Skeletal muscle tissue (tissue), 4 donors: ENCODE results near the gene PTEN. TPM values are rescaled to one million over a fixed set of nuclear protein-coding genes. Genes with fewer than 3 reads are reported as not detected.
"Not testable (repeated sequence)": the region's sequence is repeated elsewhere in the genome, so short reads cannot be mapped to it uniquely, and the experiment has no call there.

Source experiments
- H3K27ac ChIP-seq: one replicate; pipeline ENCODE4 v1.7.0; 2013; ENCODE audit warnings: mild to moderate bottlenecking, low read depth, low read length, inconsistent platforms
- H3K27me3 ChIP-seq, 3 donors: one replicate each; pipeline ENCODE4 v1.7.0; 2013; ENCODE audit warnings: low read length in 3 of 3; ENCODE audit not compliant: control insufficient read depth in 3 of 3, insufficient read depth in 3 of 3
- H3K36me3 ChIP-seq, 3 donors: one replicate each; pipeline ENCODE4 v1.7.0; 2013; ENCODE audit warnings: low read length in 3 of 3; ENCODE audit not compliant: control insufficient read depth in 3 of 3, insufficient read depth in 3 of 3
- H3K4me1 ChIP-seq, 3 donors: one replicate each; pipeline ENCODE4 v1.7.0; 2013; ENCODE audit warnings: low read length in 3 of 3, mild to moderate bottlenecking in 3 of 3; ENCODE audit not compliant: control insufficient read depth in 3 of 3, insufficient read depth in 3 of 3
- H3K4me3 ChIP-seq, 3 donors: one replicate each; pipeline ENCODE4 v1.7.0; 2013; ENCODE audit warnings: low read length in 3 of 3
- H3K9ac ChIP-seq, 3 donors: one replicate each; pipeline ENCODE4 v1.7.0; 2013; ENCODE audit warnings: low read length in 3 of 3, mild to moderate bottlenecking in 3 of 3, moderate library complexity in 2 of 3, low read depth in 1 of 3
- H3K9me3 ChIP-seq, 3 donors: one replicate each; pipeline ENCODE4 v1.7.0; 2013; ENCODE audit warnings: low read length in 3 of 3; ENCODE audit not compliant: control insufficient read depth in 3 of 3
- total RNA-seq: library from RNA; depleted of rRNA; stranded (reverse); fragments of >200 nt; gene quantifications from one replicate; pipeline ENCODE4 v1.2.3, GENCODE V29; 2014
- donor health status: Osteomylitis.

PTEN gene
- total RNA-seq, 1 donor from 2014 or later = 76.2 TPM

DNA sequence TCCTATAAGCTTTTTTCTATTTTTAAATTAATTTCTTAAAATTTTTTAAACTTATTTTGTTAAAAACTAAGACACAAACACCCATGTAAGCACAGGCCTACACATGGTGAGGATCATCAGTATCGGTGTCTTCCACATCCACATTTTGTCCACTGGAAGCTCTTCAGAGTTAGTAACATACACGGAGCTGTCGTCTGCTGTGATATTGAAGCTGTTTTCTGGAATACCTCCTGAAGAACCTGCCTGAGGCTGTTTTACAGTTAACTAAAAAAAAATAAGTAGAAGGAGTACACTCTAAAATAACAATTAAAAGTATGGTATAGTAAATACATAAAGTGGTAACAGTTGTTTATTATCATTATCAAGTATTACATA lies 17.8 kb upstream of the PTEN start:
- no peaks in the 10 kb centered on the region for H3K9me3 ChIP-seq
- H3K4me3 ChIP-seq = no peak overlapping the region
- no peak overlapping the region for H3K9ac ChIP-seq

DNA sequence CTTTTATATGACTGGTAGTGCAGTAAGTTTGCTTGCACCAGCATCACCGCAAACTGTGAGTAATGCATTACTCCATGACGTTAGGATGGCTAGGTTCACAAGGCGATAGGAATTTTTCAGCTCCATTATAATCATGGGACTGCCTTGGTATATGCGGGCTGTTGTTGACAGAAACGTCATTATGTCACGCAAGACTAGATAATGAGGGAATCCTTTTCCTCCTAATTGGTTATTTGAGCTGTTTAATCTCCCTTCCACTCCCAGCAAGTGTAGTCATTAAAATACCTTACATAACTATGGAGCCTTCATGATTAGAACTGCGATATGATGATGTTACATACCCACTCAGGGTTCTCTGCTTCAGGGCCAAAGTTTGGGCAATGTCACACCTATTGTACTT lies 17.4 kb upstream of the PTEN start:
- H3K4me1 ChIP-seq = peaks cover 0 to 2% (median 0%) of the 10 kb centered on the region in 3 donors
- H3K9me3 ChIP-seq = no peaks in the 10 kb centered on the region
- H3K9ac ChIP-seq = no peak overlapping the region
- no peaks in the 10 kb centered on the region for H3K36me3 ChIP-seq
- no peak overlapping the region for H3K4me3 ChIP-seq
- no peaks in the 10 kb centered on the region for H3K27me3 ChIP-seq
- H3K27ac ChIP-seq = no peak overlapping the region

More for the DNA sequence above, 17.8 kb upstream of the PTEN start:
- no peaks in the 10 kb centered on the region for H3K36me3 ChIP-seq
- no peaks in the 10 kb centered on the region for H3K27me3 ChIP-seq
- no peaks in the 10 kb centered on the region for H3K4me1 ChIP-seq
- no peak overlapping the region for H3K27ac ChIP-seq

DNA sequence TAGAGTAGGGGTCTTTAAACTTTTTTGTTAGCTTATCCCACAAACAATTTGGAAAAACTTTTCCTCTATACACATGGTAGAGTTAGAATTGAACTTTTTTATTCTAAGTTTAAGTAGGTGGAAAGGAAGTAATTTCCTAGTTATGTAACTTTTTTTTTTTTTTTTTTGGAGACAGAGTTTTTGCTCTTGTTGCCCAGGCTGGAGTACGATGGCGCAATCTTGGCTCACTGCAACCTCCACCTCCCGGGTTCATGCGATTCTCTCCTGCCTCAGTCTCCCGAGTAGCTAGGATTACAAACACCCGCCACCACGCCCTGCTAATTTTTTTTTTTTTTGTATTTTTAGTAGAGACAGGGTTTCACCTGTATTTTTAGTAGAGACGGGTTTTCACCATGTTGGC lies 16.7 kb upstream of the PTEN start:
- H3K9ac ChIP-seq, H3K27ac ChIP-seq, H3K9me3 ChIP-seq, H3K27me3 ChIP-seq, H3K36me3 ChIP-seq, H3K4me3 ChIP-seq, H3K4me1 ChIP-seq: not testable (repeated sequence)

DNA sequence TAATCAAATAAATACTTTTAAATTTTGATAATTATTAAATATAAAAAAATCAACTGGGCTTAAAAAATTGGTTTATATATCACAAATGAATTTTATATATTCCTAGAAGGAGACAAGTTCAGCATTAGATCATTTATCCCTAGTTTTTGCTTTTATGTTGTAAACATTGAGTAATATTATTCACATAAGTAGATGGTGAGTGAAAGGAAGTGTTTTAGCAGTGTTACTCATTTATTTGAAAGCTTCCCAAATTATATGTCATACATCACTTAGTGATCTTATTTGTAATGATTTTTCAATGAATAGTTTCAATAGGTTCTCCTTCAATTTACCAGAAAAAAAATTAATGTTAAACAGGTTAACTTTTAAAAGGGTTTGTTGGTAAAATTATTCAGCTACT lies 15.9 kb upstream of the PTEN start:
- Histone ChIP-seq H3K36me3 (no peaks in the 10 kb centered on the region), H3K27me3 (no peaks in the 10 kb centered on the region), H3K9me3 (no peaks in the 10 kb centered on the region), H3K9ac (no peak overlapping the region), H3K4me1 (peaks cover 0 to 2% (median 0%) of the 10 kb centered on the region in 3 donors), H3K27ac (no peak overlapping the region), H3K4me3 (no peak overlapping the region)

DNA sequence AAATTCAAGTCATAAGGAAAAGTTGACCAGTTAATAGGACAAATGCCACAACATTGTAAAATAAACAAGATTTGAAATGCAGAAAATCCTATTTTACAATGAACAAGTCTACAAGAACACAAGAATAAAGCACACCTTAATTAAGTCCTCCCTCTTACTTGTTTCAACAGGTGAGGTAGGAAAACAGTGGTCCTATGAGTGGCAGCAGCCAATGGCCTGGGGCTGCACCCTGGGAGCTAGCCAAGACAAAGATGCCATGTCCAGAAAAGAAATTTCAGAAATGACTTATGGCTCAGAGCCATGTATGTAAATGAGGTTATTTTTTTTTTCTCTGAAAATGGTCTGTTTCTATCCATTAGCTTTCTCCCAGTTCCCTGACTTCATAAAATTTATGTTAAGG lies 14.4 kb upstream of the PTEN start:
- H3K27ac ChIP-seq = no peak overlapping the region
- H3K4me3 ChIP-seq = no peak overlapping the region
- H3K9me3 ChIP-seq = no peaks in the 10 kb centered on the region
- no peaks in the 10 kb centered on the region for H3K36me3 ChIP-seq
- H3K27me3 ChIP-seq = no peaks in the 10 kb centered on the region
- H3K4me1 ChIP-seq = peaks cover 0 to 2% (median 0%) of the 10 kb centered on the region in 3 donors
- H3K9ac ChIP-seq = no peak overlapping the region

DNA sequence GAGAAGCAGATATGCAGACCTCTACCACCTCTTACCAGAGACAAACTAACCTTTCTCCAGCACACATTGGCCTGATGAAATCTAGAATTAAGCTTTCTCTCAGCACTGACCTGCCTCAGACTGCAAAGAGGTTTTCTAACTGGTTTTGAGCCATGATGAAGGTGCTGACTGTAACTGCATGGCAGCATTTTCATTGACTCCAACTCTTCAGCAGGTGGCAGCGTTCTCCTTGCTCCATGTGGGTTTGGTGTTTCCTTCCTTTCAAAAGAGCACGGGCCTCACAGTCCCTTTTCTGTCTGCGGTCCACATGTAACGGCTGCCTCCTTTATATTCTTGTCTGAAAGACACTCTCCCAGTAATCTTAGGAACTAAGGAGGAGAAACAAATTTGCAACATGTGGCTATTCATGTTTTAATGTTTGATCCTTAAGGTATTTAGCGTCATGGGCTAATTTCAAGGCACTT lies 12.7 kb upstream of the PTEN start:
- H3K4me3 ChIP-seq = no peak overlapping the region
- H3K27ac ChIP-seq = no peak overlapping the region
- no peaks in the 10 kb centered on the region for H3K9me3 ChIP-seq
- H3K9ac ChIP-seq = no peak overlapping the region
- H3K36me3 ChIP-seq = no peaks in the 10 kb centered on the region
- peaks cover 0 to 2% (median 0%) of the 10 kb centered on the region in 3 donors for H3K4me1 ChIP-seq
- H3K27me3 ChIP-seq = no peaks in the 10 kb centered on the region

DNA sequence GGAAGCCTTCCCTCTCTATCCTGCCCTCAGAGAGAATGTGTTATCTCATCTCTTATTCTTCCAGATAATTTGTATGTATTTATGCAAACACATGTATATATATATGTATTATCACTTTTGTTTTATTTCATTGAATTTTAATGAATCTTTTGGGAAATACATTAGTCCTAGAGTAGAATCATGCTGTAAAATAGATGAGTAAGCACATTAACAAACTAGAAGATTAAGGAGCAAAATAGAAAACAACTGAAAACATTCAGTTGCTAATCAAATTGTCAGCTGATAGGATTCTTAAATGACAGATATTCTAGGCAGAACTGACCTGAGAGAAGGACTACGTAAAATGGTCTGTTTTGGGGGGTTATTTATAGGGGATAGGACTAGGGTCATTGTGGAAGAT lies 11.3 kb upstream of the PTEN start:
- no peak overlapping the region for H3K9ac ChIP-seq
- no peak overlapping the region for H3K27ac ChIP-seq
- H3K4me1 ChIP-seq = peaks cover 0 to 2% (median 0%) of the 10 kb centered on the region in 3 donors
- no peaks in the 10 kb centered on the region for H3K36me3 ChIP-seq
- no peaks in the 10 kb centered on the region for H3K27me3 ChIP-seq
- H3K4me3 ChIP-seq = no peak overlapping the region
- H3K9me3 ChIP-seq = no peaks in the 10 kb centered on the region

DNA sequence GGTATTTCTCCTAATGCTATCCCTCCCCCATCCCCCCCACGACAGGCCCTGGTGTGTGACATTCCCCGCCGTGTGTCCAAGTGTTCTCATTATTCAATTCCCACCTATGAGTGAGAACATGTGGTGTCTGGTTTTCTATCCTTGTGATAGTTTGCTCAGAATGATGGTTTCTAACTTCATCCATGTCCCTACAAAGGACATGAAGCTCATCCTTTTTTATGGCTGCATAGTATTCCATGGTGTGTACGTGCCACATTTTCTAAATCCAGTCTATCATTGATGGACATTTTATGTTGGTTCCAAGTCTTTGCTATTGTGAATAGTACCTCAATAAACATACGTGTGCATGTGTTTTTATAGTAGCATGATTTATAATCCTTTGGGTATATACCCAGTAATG lies 8.2 kb upstream of the PTEN start:
- not testable (repeated sequence) for H3K4me3 ChIP-seq, H3K9me3 ChIP-seq, H3K4me1 ChIP-seq, H3K36me3 ChIP-seq, H3K27ac ChIP-seq, H3K9ac ChIP-seq, H3K27me3 ChIP-seq

DNA sequence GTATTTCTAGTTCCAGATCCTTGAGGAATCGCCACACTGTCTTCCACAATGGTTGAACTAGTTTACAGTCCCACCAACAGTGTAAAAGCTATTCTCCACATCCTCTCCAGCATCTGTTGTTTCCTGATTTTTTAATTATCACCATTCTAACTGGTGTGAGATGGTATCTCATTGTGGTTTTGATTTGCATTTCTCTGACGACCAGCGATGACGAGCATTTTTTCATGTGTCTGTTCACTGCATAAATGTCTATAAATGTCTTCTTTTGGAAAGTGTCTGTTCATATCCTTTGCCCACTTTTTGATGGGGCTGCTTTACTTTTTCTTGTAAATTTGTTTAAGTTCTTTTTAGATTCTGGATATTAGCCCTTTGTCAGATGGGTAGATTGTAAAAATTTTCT lies 7.8 kb upstream of the PTEN start:
- not testable (repeated sequence) for H3K4me1 ChIP-seq, H3K4me3 ChIP-seq, H3K36me3 ChIP-seq, H3K9me3 ChIP-seq, H3K27me3 ChIP-seq, H3K9ac ChIP-seq, H3K27ac ChIP-seq

DNA sequence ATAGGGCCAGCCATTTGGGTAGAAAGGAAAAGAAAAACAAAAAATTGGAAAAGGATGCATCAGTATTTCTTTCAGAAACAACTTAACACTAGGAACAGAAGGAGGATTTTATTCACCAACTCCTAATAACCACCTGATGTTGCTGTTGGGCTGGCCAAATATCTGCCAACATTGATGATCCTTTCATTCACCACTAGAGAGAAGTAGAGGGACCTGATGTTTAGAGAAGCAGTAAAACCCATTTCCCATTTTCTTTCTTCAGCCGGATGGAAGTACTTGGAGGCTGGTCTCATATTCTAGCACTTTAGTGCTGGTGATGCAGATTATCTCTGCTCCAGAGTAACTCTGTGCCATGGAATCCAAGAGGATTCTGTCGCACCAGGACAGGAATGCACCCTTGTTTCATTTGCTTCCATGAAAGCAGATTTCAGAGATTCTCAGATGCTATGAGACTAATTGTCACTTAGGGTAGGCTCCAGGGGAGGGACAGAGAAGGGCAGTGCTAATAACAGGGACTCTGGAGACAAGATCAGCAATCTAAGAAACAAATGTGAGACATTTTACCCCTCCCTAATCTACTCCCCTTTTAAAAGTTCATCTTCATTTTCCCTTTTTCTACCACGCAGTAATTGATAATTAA lies 3.1 kb upstream of the PTEN start:
- Histone ChIP-seq H3K4me3 (no peak overlapping the region), H3K27me3 (no peaks in the 10 kb centered on the region), H3K36me3 (no peaks in the 10 kb centered on the region), H3K9me3 (no peaks in the 10 kb centered on the region), H3K27ac (no peak overlapping the region), H3K9ac (no peak overlapping the region), H3K4me1 (peaks cover 6 to 28% (median 9%) of the 10 kb centered on the region in 3 donors)
